ENCODE results near the gene MED27. TPM values are rescaled to one million over a fixed set of nuclear protein-coding genes. Genes with fewer than 3 reads are reported as not detected.

The MED27 gene
- total and polyA plus RNA-seq, 7 donors = 10.7 to 24.4 (median 14.2) TPM

- Histone ChIP-seq H3K27ac (no peak overlapping the region), H3K36me3 (ENCODE audit: insufficient read depth in 1 of 2, low read depth in 1 of 2) (no peaks in the 10 kb centered on the region), H3K27me3 (ENCODE audit: insufficient read depth in 3 of 3, low read length in 2 of 3) (no peaks in the 10 kb centered on the region), H3K4me1 (peaks cover 3% of the 10 kb centered on the region), H3K4me3 (no peak overlapping the region), H3K9me3 (no peaks in the 10 kb centered on the region)
- 87 to 97% (median 91%) methylated on average over 10 of the region's 10 CpGs for WGBS, 3 donors
- TF ChIP-seq, protein P1, sequence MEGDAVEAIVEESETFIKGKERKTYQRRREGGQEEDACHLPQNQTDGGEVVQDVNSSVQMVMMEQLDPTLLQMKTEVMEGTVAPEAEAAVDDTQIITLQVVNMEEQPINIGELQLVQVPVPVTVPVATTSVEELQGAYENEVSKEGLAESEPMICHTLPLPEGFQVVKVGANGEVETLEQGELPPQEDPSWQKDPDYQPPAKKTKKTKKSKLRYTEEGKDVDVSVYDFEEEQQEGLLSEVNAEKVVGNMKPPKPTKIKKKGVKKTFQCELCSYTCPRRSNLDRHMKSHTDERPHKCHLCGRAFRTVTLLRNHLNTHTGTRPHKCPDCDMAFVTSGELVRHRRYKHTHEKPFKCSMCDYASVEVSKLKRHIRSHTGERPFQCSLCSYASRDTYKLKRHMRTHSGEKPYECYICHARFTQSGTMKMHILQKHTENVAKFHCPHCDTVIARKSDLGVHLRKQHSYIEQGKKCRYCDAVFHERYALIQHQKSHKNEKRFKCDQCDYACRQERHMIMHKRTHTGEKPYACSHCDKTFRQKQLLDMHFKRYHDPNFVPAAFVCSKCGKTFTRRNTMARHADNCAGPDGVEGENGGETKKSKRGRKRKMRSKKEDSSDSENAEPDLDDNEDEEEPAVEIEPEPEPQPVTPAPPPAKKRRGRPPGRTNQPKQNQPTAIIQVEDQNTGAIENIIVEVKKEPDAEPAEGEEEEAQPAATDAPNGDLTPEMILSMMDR (IDR thresholded peaks at IDR 0.05) = no peak
- intact Hi-C loops (cut with DNase I) = no loop called here
- ATAC-seq (no peak), DNase-seq (no peak)
These were observed 48.0 kb downstream of the MED27 start for GRCh38 chr9:132031467-132032237.

DNA sequence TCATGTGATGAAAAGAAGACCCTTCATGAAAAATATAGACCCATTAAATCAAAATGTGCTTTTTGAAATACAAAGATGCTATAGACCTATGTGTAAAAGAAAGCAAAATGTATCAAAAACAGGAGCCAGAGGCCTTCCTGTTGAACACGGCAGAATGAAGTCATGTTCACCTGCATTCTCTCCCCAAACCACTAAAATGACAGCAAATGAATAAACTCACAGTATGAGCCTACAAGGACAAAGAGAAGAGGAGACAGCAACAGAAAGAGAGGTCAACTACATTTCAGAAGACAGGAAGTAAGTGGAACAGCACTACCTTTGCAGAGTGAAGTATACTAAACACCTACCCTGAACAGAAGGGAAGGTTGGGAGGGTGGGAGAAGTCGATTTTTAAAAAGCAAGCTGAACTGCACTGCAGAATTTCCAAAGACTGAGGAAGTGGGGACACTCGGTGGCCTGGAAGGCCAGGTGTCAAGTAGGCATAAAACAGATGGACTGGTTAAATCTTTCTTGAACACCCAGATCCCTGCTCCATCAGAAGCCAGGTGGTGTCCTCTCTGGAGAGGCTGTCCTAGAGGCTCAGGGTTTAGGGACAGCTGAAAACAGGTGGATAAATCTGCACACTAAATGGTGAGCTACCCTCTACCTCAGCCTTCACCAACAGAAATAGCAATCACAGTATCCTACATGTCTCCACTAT lies 48.9 kb downstream of the MED27 start:
- ATAC-seq (no peak), DNase-seq (no peak)
- no peaks in the 10 kb centered on the region for H3K36me3 ChIP-seq (ENCODE audit: insufficient read depth in 1 of 2, low read depth in 1 of 2)
- no peaks in the 10 kb centered on the region for H3K9me3 ChIP-seq
- TF ChIP-seq, protein P1 (IDR thresholded peaks at IDR 0.05) = no peak
- peaks cover 9% of the 10 kb centered on the region for H3K4me1 ChIP-seq
- H3K4me3 ChIP-seq = no peak overlapping the region
- intact Hi-C loops (cut with DNase I) = no loop called here
- 64 to 76% (median 70%) methylated on average over 3 of the region's 3 CpGs for WGBS, 3 donors
- no peak overlapping the region for H3K27ac ChIP-seq
- H3K27me3 ChIP-seq (ENCODE audit: insufficient read depth in 3 of 3, low read length in 2 of 3) = no peaks in the 10 kb centered on the region

- TF ChIP-seq, protein P1 (IDR thresholded peaks at IDR 0.05) = no peak
- no peak overlapping the region for H3K4me3 ChIP-seq
- intact Hi-C loops (cut with DNase I) = no loop called here
These were observed 51.7 kb downstream of the MED27 start for GRCh38 chr9:132027752-132028663.

GRCh38 chr9:132026932-132027585 lies 52.6 kb downstream of the MED27 start:
- H3K36me3 ChIP-seq (ENCODE audit: insufficient read depth in 1 of 2, low read depth in 1 of 2) = no peaks in the 10 kb centered on the region
- DNase-seq (no peak), ATAC-seq (no peak)
- H3K27me3 ChIP-seq (ENCODE audit: insufficient read depth in 3 of 3, low read length in 2 of 3) = no peaks in the 10 kb centered on the region
- no peak overlapping the region for H3K27ac ChIP-seq
- H3K9me3 ChIP-seq = no peaks in the 10 kb centered on the region
- WGBS, 3 donors = 89 to 93% (median 90%) methylated on average over 12 of the region's 12 CpGs
- no peak overlapping the region for H3K4me3 ChIP-seq
- H3K4me1 ChIP-seq = peaks cover 8% of the 10 kb centered on the region
- intact Hi-C loops (cut with DNase I) = no loop called here
- TF ChIP-seq, protein P1 (IDR thresholded peaks at IDR 0.05) = no peak

More at GRCh38 chr9:132027752-132028663, 51.7 kb downstream of the MED27 start:
- no peak overlapping the region for H3K27ac ChIP-seq
- no peaks in the 10 kb centered on the region for H3K36me3 ChIP-seq (ENCODE audit: insufficient read depth in 1 of 2, low read depth in 1 of 2)
- DNase-seq (no peak), ATAC-seq (peak in 1 of 4 donors; percentile 26)
- H3K27me3 ChIP-seq (ENCODE audit: insufficient read depth in 3 of 3, low read length in 2 of 3) = no peaks in the 10 kb centered on the region
- H3K9me3 ChIP-seq = no peaks in the 10 kb centered on the region
- peaks cover 9% of the 10 kb centered on the region for H3K4me1 ChIP-seq
- WGBS, 3 donors = 88 to 95% (median 90%) methylated on average over 7 of the region's 7 CpGs

All from psoas muscle (tissue), 8 donors.